Loucy (cell line): ENCODE results near the gene UNC119B.

Experiments
- H2AFZ ChIP-seq: fragments of 200-600 bp; sonication (generic); 2 replicates; pipeline ENCODE4 v1.6.0; 2016; ENCODE audit warnings: antibody characterized with exemption, mild to moderate bottlenecking, low read length, moderate library complexity
- H3F3A ChIP-seq: fragments of 200-600 bp; 2 replicates; pipeline ENCODE4 v1.6.0; 2016; ENCODE audit warnings: antibody characterized with exemption, low read depth, mild to moderate bottlenecking
- H3K27me3 ChIP-seq: fragments of 200-600 bp; sonication (generic); 2 replicates; pipeline ENCODE4 v1.6.1; 2014; ENCODE audit warnings: low read length, mild to moderate bottlenecking; ENCODE audit not compliant: insufficient read depth, poor library complexity, severe bottlenecking
- H3K36me3 ChIP-seq: fragments of 200-600 bp; sonication (generic); 2 replicates; pipeline ENCODE4 v1.6.1; 2016; ENCODE audit warnings: low read length; ENCODE audit not compliant: insufficient read depth
- H3K4me1 ChIP-seq: fragments of 200-600 bp; sonication (generic); 2 replicates; pipeline ENCODE4 v1.5.1; 2014; ENCODE audit warnings: low read length, mild to moderate bottlenecking; ENCODE audit not compliant: insufficient read depth, poor library complexity, severe bottlenecking
- H3K4me2 ChIP-seq: fragments of 200-600 bp; sonication (generic); 2 replicates; pipeline ENCODE4 v1.6.0; 2014; ENCODE audit warnings: antibody characterized with exemption, low read length, low read depth, mild to moderate bottlenecking; ENCODE audit not compliant: poor library complexity, severe bottlenecking
- H3K4me3 ChIP-seq: fragments of 200-600 bp; sonication (generic); 2 replicates; pipeline ENCODE4 v1.5.1; 2014; ENCODE audit warnings: low read length, mild to moderate bottlenecking, mixed read lengths; ENCODE audit not compliant: poor library complexity, severe bottlenecking
- H3K79me2 ChIP-seq: fragments of 200-600 bp; sonication (generic); 2 replicates; pipeline ENCODE4 v1.6.1; 2014; ENCODE audit warnings: low read length; ENCODE audit not compliant: insufficient read depth
- H3K9ac ChIP-seq: fragments of 200-600 bp; sonication (generic); 2 replicates; pipeline ENCODE4 v1.6.0; 2014; ENCODE audit warnings: mild to moderate bottlenecking, low read depth, low read length, moderate library complexity; ENCODE audit not compliant: poor library complexity, severe bottlenecking
- H3K9me2 ChIP-seq: fragments of 200-600 bp; sonication (generic); replicated peaks from 2 replicates; pipeline ENCODE4 v1.6.1; 2016; ENCODE audit warnings: low read depth, low read length, mixed read lengths
- H3K9me3 ChIP-seq: fragments of 200-600 bp; sonication (generic); 2 replicates; pipeline ENCODE4 v1.6.1; 2014; ENCODE audit warnings: mild to moderate bottlenecking, antibody characterized with exemption, low read length, low read depth; ENCODE audit not compliant: insufficient read depth
- H4K20me1 ChIP-seq: fragments of 200-600 bp; sonication (generic); 2 replicates; pipeline ENCODE4 v1.6.0; 2014; ENCODE audit warnings: antibody characterized with exemption, low read length, mild to moderate bottlenecking; ENCODE audit not compliant: insufficient read depth, poor library complexity, severe bottlenecking
- CTCF ChIP-seq: fragments of 200-600 bp; sonication (generic); conservative IDR thresholded peaks from 2 replicates; pipeline ENCODE4 v1.5.1; 2014; ENCODE audit warnings: mild to moderate bottlenecking, antibody characterized with exemption, low read length
- EZH2phosphoT487 ChIP-seq: fragments of 200-600 bp; IDR thresholded peaks from 2 replicates; pipeline ENCODE4 v1.6.1; 2018; ENCODE audit warnings: antibody characterized with exemption, mild to moderate bottlenecking, moderate library complexity, borderline replicate concordance

Gene UNC119B

GRCh38 chr12:120744922-120745493 lies 34.8 kb downstream of the UNC119B start:
- Histone ChIP-seq H2AFZ (no peak overlapping the region), H3K9me3 (no peaks in the 10 kb centered on the region), H3F3A (no peaks in the 10 kb centered on the region), H4K20me1 (no peaks in the 10 kb centered on the region), H3K27me3 (no peaks in the 10 kb centered on the region), H3K36me3 (no peaks in the 10 kb centered on the region), H3K4me1 (no peaks in the 10 kb centered on the region), H3K4me3 (no peak overlapping the region), H3K9ac (no peak overlapping the region), H3K9me2 (no peaks in the 10 kb centered on the region), H3K4me2 (no peak overlapping the region), H3K79me2 (no peaks in the 10 kb centered on the region)
- no peak for TF ChIP-seq EZH2phosphoT487
- TF ChIP-seq CTCF = no peak

- no peaks in the 10 kb centered on the region for H3K9me2 ChIP-seq
- H3F3A ChIP-seq = no peaks in the 10 kb centered on the region
- no peak overlapping the region for H3K4me2 ChIP-seq
- H3K36me3 ChIP-seq = no peaks in the 10 kb centered on the region
- no peak for TF ChIP-seq CTCF
- TF ChIP-seq EZH2phosphoT487 = no peak
- H3K9ac ChIP-seq = no peak overlapping the region
- no peaks in the 10 kb centered on the region for H4K20me1 ChIP-seq
- no peaks in the 10 kb centered on the region for H3K27me3 ChIP-seq
- no peaks in the 10 kb centered on the region for H3K4me1 ChIP-seq
- H3K9me3 ChIP-seq = no peaks in the 10 kb centered on the region
- H3K4me3 ChIP-seq = no peak overlapping the region
- H3K79me2 ChIP-seq = no peaks in the 10 kb centered on the region
- no peak overlapping the region for H2AFZ ChIP-seq
Observed at GRCh38 chr12:120748242-120748641, 38.0 kb downstream of the UNC119B start.

GRCh38 chr12:120749256-120749655 lies 39.0 kb downstream of the UNC119B start:
- no peaks in the 10 kb centered on the region for H3K79me2 ChIP-seq
- H3K4me2 ChIP-seq = no peak overlapping the region
- no peaks in the 10 kb centered on the region for H3K4me1 ChIP-seq
- H3K9ac ChIP-seq = no peak overlapping the region
- no peaks in the 10 kb centered on the region for H3K27me3 ChIP-seq
- no peaks in the 10 kb centered on the region for H3F3A ChIP-seq
- no peaks in the 10 kb centered on the region for H3K36me3 ChIP-seq
- no peaks in the 10 kb centered on the region for H3K9me2 ChIP-seq
- H2AFZ ChIP-seq = no peak overlapping the region
- H3K4me3 ChIP-seq = no peak overlapping the region
- no peak for TF ChIP-seq EZH2phosphoT487
- TF ChIP-seq CTCF = no peak
- no peaks in the 10 kb centered on the region for H4K20me1 ChIP-seq
- no peaks in the 10 kb centered on the region for H3K9me3 ChIP-seq
